NOMO-1 treated with dmso at 0.1 percent for 144 hours (cell line): ENCODE data around the gene CNIH1.
"Not testable (repeated sequence)": the region's sequence is repeated elsewhere in the genome, so short reads cannot be mapped to it uniquely, and the experiment has no call there.

ENCODE experiments used
- DNase-seq: peaks from one replicate; lab custom pipeline; 2025; ENCODE audit not compliant: unreplicated experiment; lab: John Stamatoyannopoulos, UW

Gene CNIH1

GRCh38 chr14:54470701-54471100 lies 29.5 kb upstream of the CNIH1 start:
- no peak for DNase-seq

- no peak for DNase-seq
Observed at GRCh38 chr14:54467280-54467679, 26.1 kb upstream of the CNIH1 start.

GRCh38 chr14:54465654-54466053 lies 24.5 kb upstream of the CNIH1 start:
- no peak for DNase-seq

GRCh38 chr14:54462048-54462447 lies 20.9 kb upstream of the CNIH1 start:
- DNase-seq: no peak

GRCh38 chr14:54459106-54459505 lies 17.9 kb upstream of the CNIH1 start:
- DNase-seq: no peak

- not testable (repeated sequence) for DNase-seq
Observed at GRCh38 chr14:54458536-54458935, 17.4 kb upstream of the CNIH1 start.

- DNase-seq: no peak
Observed at GRCh38 chr14:54457609-54457996, 16.4 kb upstream of the CNIH1 start.

GRCh38 chr14:54456820-54457608 lies 15.8 kb upstream of the CNIH1 start:
- not testable (repeated sequence) for DNase-seq

GRCh38 chr14:54455363-54455762 lies 14.2 kb upstream of the CNIH1 start:
- DNase-seq: no peak

- DNase-seq: not testable (repeated sequence)
Observed at GRCh38 chr14:54453990-54454389, 12.8 kb upstream of the CNIH1 start.

- DNase-seq: no peak
Observed at GRCh38 chr14:54453252-54453651, 12.1 kb upstream of the CNIH1 start.

- no peak for DNase-seq
Observed at GRCh38 chr14:54451961-54452360, 10.8 kb upstream of the CNIH1 start.

GRCh38 chr14:54451121-54451601 lies 10.0 kb upstream of the CNIH1 start:
- DNase-seq: no peak

- DNase-seq: peak; percentile 83
Observed at GRCh38 chr14:54450535-54450934, 9.4 kb upstream of the CNIH1 start.

- peak; percentile 74 for DNase-seq
Observed at GRCh38 chr14:54447231-54447692, 6.1 kb upstream of the CNIH1 start.

GRCh38 chr14:54446161-54446693 lies 5.1 kb upstream of the CNIH1 start:
- DNase-seq: no peak

- DNase-seq: no peak
Observed at GRCh38 chr14:54444681-54445080, 3.5 kb upstream of the CNIH1 start.

- DNase-seq: no peak
Observed at GRCh38 chr14:54443981-54444380, 2.8 kb upstream of the CNIH1 start.

GRCh38 chr14:54442961-54443360 lies 1.8 kb upstream of the CNIH1 start:
- DNase-seq: not testable (repeated sequence)

GRCh38 chr14:54440476-54440872 lies 700 bp downstream of the CNIH1 start:
- no peak for DNase-seq

GRCh38 chr14:54440037-54440436 lies 1.1 kb downstream of the CNIH1 start:
- no peak for DNase-seq

GRCh38 chr14:54438703-54439102 lies 2.5 kb downstream of the CNIH1 start:
- no peak for DNase-seq

GRCh38 chr14:54437954-54438353 lies 3.2 kb downstream of the CNIH1 start:
- DNase-seq: not testable (repeated sequence)
